DMS79 (cell line): ENCODE results near the gene CACNB3.
"Not testable (repeated sequence)": the region's sequence is repeated elsewhere in the genome, so short reads cannot be mapped to it uniquely, and the experiment has no call there.

Source experiments
- DNase-seq: peaks from one replicate; lab custom pipeline; 2025; lab: John Stamatoyannopoulos, UW

Gene CACNB3

DNA sequence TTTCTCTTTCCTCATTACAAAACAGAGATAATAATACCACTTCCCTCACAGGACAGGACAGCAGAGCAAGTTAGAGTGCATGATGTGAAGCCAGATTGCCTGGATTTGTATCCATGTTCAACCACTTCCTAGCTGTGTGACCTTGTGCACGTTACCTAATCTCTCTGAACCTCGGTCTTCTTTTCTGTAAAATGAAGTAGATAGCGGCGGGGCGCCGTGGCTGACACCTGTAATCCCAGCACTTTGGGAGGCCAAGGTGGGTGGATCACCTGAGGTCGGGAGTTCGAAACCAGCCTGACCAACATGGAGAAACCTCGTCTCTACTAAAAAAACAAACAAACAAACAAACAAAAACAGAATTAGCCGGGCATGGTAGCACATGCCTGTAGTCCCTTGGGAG, 36.6 kb downstream of the CACNB3 start:
- DNase-seq, result not testable (repeated sequence)

DNA sequence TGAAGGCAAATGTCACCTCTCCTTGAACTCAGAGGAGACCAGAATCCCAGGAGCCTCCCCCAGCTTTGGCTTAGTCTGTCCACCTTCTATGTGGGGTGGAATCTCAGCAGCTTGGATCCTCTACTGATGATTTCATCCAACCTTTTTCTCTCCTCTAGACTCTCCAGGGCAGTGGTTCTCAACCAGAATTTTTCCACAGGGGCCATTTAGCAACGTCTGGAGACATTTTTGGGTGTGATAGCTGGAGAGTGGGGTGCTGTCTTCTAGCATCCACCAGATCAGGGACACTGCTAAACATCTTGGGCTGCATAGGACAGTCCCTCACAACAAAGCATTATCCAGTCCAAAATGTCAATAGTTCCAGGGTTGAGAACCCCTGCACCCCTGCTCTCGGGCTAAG, 38.1 kb downstream of the CACNB3 start:
- no peak for DNase-seq

DNA sequence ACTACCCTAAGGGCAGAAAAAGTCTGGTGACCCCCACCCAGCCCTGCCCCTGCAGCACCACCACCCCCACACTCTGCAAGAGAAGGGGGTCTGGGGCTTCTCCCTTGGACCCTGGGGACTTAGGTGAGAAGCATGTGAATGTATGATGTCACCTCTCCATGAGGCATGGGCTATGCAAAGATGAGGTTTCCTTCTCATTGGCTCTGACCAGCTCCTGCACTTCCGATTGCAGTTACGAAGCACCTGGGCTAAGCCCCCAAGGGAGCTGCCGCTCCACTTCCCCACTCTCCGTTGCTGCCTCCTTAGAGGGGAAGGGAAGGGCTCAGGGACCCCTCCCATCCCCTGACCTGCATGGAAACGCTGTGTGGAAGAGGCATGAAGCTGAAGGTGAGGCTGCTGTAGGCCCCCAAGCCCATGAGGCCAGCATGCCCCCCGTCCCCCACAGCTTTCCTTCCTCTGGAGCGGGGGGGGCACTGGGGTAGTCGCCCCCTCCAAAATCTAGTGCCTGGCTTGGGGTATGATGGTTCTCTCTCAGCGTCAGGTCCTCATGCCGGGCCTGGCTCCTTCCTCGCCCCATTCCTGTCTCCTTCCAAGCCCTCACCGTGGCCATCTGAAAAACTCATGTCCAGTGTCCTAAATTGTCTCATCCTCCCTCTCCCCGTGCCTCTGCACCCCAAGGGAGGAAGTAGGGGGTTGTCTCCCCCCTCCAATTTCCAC, 39.1 kb downstream of the CACNB3 start:
- no peak for DNase-seq

DNA sequence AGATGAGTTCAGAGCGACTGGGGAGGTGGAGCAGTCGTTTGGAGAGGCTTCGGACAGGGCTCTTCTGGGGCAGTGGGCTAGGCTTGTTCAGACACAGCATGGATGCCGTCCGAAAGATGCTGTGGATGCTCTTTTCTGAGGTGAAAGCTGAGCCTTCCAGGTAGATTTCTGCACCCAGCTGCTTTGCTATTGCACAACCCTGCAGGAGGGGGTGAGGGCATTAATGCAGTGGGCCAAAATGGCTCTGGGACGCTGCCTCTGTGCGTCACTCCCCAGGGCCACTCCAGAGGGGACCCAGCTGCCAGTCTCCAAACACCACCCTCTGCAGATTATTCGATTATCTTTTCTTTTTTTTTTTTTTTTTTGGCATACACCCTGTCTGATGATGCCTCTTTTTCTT, 39.7 kb downstream of the CACNB3 start:
- DNase-seq, result no peak

DNA sequence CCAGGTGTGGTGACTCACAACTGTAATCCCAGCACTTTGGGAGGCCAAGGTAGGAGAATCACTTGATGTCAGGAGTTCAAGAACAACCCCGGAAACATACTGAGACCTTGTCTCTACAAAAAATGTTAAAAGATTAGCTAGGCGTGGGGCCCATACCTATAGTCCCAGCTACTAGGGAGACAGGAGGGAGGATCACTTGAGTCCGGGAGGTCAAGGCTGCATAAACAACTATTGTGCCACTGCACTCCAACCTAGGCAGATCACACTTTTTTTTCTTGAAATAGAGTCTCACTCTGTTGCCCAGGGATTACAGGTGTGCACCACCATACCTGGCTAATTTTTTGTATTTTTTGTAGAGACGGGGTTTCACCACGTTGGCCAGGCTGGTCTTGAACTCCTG, 41.3 kb downstream of the CACNB3 start:
- no peak for DNase-seq

DNA sequence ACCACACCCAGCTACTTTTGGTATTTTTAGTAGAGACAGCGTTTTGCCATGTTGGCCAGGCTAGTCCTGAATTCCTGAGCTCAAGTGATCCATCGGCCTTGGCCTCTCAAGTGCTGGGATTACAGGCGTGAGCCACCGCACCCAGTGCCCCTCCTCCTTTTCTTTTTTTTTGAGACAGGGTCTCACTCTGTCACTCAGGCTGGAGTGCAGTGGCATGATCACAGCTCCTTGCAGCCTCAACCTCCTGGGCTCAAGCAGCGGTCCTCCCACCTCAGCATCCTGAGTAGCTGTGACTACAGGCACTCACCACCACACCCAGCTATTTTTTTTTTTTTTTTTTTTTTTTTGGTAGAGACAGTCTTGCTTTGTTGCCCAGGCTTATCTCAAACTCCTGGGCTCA, 41.9 kb downstream of the CACNB3 start:
- not testable (repeated sequence) for DNase-seq

DNA sequence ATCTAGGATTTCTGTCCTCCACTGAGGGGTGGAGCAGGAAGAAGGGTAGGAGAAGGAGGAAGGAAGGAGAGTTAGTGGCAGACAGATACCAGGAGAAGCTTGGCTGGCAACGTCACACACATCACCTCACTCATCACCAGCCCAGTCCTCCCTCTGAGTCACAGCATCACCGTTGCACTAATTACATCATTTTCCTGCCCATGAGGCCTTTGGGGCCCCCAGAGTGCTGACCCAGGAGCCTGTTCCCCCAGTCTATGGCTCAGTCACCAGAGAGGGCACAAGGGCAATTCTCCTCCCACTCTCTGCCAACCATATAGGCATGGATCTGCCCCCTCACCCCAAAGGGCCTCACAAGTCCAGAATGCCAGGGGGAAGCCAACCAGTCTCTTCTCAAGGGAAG, 42.8 kb downstream of the CACNB3 start:
- DNase-seq, result no peak

DNA sequence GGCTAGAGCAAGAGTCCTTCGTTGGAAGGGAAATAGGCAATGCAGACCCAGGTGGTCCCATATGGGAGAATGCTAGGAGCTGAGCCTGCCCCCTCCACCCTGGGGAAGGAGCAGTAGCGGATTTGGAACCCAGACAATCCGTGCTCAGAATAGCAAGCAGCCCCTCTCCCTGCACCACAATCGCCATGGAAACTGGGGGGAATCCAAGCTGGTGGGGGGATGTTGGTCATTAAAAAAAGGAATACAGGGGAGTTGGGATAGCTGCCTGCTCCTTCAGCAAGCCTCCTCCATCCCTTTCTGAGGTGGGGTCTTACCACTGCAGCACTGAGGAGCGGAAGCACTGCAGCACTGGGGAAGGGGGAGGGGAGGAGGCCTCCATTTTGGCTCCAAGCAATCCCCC, 44.5 kb downstream of the CACNB3 start:
- DNase-seq, result no peak

DNA sequence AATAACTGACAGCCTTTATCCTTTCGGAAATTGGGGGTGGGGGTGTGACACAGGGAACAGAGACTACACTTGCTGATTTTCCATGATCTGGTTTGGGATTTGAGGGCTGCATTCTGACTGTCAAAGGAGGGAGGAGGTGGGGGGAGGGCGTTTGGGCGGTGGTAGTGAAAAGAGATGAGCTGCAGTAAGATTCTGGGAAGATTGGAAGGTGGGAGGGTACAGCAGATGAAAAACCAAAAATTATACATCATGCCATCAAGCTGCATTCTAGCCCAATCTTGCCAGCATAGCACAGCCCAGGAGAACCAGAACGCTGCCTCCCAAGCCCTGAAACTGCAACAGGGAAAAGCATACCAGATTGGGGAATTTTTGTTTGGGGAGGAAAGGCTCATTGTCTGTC, 45.0 kb downstream of the CACNB3 start:
- DNase-seq, result no peak

DNA sequence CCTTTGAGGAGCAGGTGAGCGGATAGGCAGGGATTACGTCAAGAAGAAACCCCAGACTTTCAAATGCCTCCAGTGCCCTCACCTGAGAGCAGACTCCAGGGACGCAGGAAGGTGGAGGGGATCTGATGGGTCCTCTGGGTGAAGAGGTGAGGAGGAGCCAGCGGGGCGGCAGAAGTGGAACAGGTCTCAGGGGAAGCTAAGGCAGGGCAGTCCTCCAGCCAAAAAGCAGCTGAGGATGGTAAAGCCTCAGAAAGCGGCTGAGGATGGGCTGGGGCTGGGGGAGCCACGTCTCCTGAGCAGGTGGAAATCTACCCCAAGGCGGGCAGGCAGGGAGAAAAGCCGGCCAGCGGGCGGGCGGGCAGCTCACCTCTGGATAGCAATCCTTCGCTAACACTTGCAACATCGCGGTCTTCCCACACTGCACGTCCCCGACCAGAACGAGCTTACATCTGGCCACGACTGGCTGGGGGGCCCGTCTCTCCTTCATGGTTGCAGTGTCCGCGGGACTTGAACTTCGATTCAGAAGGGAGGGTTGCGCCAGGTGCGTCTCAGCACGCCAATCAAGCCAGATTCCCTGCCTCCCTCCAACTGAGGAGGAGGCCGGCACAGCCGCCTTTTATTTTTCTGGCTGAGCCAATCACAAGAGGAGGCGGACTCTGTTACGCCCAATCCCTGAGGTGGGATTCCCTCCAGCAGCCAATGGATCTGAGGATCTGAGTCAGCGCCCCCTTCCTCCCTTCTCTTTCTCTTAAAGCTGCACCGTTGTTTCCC, 47.2 kb downstream of the CACNB3 start, which contains the start of gene RND1:
RND1 (minus strand) TSS at position 590 of the 771 bp plus-strand sequence; CDS start at position 487, 103 bp downstream.
- DNase-seq, result peak; percentile 93

DNA sequence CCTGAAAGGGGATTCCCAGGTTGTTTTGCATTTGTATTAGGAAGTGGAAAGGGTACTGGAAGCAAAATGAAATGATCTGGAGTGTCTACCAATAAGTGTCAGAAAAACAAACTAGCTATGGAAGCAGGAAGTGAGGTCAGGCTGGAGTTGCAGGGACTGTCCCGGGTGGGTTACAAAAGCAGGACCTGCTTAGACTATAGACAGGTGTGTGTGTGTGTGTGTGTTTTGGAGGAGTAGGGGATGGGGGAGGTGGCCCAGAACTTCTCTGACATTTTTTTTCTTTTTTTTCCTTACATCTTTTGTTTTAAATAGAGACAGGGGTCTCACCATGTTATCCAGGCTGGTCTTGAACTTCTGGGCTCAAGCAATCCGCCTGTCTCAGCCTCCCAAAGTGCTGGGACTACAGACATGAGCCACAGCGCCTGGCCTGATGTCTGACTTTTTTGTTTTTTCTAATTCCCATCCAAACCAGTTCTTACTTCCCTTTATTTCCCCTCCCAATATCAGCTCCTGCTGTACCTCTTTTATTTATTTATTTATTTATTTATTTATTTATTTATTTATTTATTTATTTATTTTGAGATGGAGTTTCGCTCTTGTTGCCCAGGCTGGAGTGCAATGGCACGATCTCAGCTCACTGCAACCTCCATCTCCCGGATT, 47.9 kb downstream of the CACNB3 start:
- DNase-seq, result no peak

DNA sequence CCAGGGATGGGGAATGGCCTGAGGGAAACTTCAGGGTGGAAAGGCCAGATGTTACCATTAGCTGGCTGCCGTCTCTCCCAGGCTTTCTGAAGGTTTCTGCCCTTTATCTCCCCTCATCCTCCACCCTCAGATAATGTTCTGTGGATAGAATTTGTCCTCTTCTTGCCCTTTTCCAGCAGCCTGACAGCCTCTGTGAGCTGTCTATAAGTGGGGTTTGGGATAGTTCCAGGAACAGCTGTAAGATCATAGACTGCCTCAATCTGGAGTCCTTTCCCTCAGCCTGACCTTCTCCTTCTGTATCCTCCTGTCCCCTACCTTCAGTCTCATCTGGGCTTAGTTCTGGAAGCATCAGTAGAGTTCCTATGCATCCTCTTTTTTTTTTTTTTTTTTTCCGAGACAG, 50.2 kb downstream of the CACNB3 start:
- no peak for DNase-seq

DNA sequence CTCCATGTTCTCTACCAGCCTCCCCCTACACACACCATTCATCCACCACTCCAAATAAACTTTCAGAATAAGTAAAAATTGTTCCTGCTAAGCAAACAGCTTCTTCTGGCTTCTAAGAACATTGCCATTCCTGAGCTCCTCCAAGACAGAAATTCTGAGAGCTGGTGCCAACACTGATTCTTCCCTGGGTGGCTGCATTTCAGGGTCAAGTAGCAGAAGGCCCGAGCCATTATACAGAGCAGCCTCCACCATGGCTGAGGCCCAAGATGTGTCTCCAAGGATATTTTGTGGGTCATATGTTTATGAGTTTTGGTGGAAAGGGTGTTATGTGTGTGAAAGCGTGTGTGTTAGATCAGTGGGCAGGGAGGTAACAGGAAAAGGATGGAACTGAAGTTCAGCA, 50.9 kb downstream of the CACNB3 start:
- no peak for DNase-seq

DNA sequence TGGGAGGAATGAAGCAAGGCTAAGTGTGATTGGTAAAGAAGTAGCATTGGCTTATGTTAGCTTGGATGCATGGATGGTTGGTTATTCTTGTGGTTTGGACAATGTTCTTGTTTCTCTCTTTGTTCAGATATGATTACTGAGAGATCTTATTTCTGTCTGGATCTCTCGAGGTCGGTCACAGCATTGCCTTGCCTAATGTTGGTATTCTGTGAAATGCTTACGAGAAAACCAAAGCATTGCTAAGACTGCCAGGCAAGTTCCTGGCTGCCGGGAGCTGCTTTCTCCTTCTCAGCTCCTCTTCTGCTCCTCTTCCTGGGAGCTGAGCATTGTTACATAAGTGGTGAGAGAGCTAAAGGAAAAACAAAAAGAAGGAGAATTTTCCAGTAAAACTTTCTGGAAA, 54.8 kb downstream of the CACNB3 start:
- no peak for DNase-seq

DNA sequence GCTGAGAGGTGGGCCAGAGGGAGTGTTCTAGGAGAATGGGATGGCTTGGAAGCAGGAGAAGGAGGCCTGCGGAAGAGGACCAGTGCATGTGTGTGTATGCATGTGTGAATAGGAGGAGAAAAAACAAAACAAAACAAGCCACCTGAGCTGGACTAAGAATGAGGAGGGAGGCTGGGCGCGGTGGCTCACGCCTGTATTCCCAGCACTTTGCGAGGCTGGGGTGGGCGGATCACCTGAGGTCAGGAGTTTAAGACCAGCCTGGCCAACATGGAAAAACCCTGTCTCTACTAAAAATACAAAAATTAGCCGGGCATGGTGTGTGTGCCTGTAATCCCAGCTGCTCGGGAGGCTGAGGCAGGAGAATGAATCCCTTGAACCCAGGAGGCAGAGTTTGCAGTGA, 55.2 kb downstream of the CACNB3 start:
- not testable (repeated sequence) for DNase-seq

DNA sequence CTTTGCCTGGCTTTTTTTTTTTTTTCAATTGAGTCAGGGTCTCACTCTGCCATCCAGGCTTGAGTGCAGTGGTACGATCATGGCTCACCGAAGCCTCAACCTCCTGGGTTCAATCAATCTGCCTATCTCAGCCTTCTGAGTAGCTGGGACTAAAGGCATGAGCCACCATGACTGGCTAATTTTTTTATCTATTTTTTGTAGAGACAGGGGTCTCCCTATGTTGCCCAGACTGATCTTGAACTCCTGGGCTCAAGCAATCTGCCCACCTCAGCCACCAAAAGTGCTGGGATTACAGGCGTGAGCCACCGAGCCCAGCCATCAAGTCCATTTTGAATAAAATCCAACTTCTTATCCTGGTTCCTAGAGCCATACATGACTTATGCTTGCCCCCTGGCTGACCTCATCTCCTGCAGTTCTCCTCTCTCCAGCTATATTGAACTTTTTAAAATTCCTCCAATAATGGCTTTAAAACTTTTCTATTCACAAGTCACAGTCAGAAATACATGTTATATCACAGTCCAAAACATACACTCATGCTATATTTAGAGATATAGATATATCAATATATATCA, 57.7 kb downstream of the CACNB3 start:
- DNase-seq, result no peak
